ENCODE data around the gene ACOT8. TPM values are rescaled to one million over a fixed set of nuclear protein-coding genes. Genes with fewer than 3 reads are reported as not detected.
"Not testable (repeated sequence)": the region's sequence is repeated elsewhere in the genome, so short reads cannot be mapped to it uniquely, and the experiment has no call there.

Gene ACOT8
- 10 to 100 TPM; 56.9 to 93.8 (median 78.3) TPM for total RNA-seq

GRCh38 chr20:45857114-45857881, at the start of gene ACOT8, which contains the start of gene ZSWIM3:
Gene ACOT8, minus strand, starts transcription at chr20:45857392. Its CDS starts 77 bp downstream, at chr20:45857315.
Gene ZSWIM3, plus strand, starts transcription at chr20:45857614. Its CDS starts 212 bp downstream, at chr20:45857826.
- DNase-seq: peak; percentile 83 to 98 (median 96)
- peaks cover 0 to 51% (median 12%) of the 10 kb centered on the region in 4 donors for H3K4me1 ChIP-seq
- TF ChIP-seq POLR2A (IDR thresholded peaks at IDR 0.05) (peak; percentile 56 to 86), CTCF (IDR thresholded peaks at IDR 0.05) (no peak)

GRCh38 chr20:45905505-45906079, 48.4 kb upstream of the ACOT8 start:
- Histone ChIP-seq H3K36me3 (peaks cover 0 to 5% (median 0%) of the 10 kb centered on the region in 3 donors), H3K4me1 (peaks cover 0 to 3% (median 0%) of the 10 kb centered on the region in 4 donors), H3K9me3 (no peaks in the 10 kb centered on the region), H3K27me3 (no peaks in the 10 kb centered on the region), H3K27ac (no peak overlapping the region), H3K4me3 (no peak overlapping the region)
- TF ChIP-seq POLR2A (IDR thresholded peaks at IDR 0.05): no peak
- no peak for TF ChIP-seq CTCF (IDR thresholded peaks at IDR 0.05)
- DNase-seq: no peak

More at GRCh38 chr20:45857114-45857881, at the start of gene ACOT8, which contains the start of gene ZSWIM3:
- Histone ChIP-seq H3K36me3 (peaks cover 0 to 18% (median 0%) of the 10 kb centered on the region in 3 donors), H3K27ac (peak within 1 kb of the TSS; percentile 83 to 92 (median 89)), H3K27me3 (no peaks in the 10 kb centered on the region), H3K4me3 (peak within 1 kb of the TSS; percentile 82 to 97 (median 94)), H3K9me3 (no peaks in the 10 kb centered on the region)

DNA sequence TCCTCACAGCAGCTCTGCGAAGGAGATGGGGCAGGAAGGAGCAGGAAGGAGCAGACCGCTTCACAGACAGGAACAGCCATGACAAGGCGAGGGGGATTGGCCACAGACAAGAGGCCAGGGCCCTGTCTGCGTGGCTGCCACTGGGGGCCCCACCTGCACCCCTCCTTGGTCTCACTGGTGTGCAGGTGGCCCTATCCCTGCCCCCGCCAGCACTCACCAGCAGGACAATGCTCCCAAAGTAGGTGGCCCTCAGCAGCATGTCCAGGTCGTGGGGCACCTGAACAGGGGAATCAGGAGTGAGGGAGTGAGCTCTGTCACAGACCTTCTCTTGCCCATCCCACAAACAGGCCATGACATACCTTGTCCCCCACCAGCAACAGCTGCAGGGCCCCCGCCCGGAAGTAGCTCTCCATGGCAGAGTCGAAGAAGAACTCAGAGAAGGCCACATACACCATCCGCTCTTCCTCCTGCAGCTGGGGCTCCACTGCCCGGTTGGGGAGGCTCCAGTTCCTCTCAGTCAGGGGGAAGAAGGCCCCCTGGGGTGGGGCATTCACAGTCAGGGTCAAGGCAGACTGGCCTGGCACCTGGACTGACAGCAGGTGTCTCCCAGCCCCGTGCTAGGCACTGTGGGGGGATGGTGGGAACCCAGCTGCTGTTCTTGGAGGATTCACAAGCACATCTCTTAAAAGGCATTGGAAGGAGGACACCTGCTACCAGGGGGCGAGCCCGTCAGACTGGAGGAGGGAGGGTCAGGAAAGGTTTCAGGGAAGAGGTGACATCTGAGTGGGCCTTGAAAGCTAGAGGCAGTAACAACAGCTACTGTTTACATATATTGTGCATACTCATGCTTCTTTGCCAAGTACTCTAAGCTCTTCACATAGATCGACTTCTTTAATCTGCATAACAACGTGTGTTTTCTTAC, 47.7 kb upstream of the ACOT8 start:
- TF ChIP-seq CTCF (IDR thresholded peaks at IDR 0.05) (no peak), POLR2A (IDR thresholded peaks at IDR 0.05) (no peak)
- H3K4me3 ChIP-seq: no peak overlapping the region
- H3K27me3 ChIP-seq: no peaks in the 10 kb centered on the region
- no peak for DNase-seq
- H3K4me1 ChIP-seq: peaks cover 0 to 3% (median 0%) of the 10 kb centered on the region in 4 donors
- H3K27ac ChIP-seq: no peak overlapping the region
- no peaks in the 10 kb centered on the region for H3K9me3 ChIP-seq
- peaks cover 0 to 5% (median 0%) of the 10 kb centered on the region in 3 donors for H3K36me3 ChIP-seq

DNA sequence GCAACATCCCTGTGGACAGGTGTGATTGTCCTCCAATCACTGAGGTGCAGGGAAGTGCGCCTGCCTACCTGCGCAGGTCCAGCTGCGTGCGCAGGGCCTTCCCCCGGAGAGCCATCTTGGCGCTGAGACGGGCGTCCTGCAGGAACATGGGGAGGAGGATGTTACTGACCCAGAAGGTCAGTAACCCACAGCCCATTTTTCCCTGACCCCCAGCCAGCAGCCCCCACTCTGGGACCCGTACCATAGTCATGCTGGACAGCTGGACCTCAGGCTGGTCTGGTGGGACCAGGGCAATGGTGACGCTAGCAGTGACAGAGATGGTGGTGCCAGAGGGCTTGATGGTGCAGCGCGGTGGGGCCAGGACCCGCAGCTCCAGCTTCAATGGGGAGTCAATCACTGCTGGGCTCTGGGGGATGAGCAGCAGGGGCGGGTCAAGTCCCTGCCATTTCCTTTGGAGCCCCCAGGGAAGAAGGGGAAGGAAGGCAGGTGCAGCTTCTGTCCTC, 45.1 kb upstream of the ACOT8 start:
- Histone ChIP-seq H3K4me3 (no peak overlapping the region), H3K4me1 (no peaks in the 10 kb centered on the region), H3K27me3 (no peaks in the 10 kb centered on the region), H3K27ac (no peak overlapping the region), H3K36me3 (peaks cover 0 to 30% (median 0%) of the 10 kb centered on the region in 3 donors), H3K9me3 (no peaks in the 10 kb centered on the region)
- no peak for DNase-seq
- TF ChIP-seq POLR2A (IDR thresholded peaks at IDR 0.05): no peak
- TF ChIP-seq CTCF (IDR thresholded peaks at IDR 0.05): no peak

DNA sequence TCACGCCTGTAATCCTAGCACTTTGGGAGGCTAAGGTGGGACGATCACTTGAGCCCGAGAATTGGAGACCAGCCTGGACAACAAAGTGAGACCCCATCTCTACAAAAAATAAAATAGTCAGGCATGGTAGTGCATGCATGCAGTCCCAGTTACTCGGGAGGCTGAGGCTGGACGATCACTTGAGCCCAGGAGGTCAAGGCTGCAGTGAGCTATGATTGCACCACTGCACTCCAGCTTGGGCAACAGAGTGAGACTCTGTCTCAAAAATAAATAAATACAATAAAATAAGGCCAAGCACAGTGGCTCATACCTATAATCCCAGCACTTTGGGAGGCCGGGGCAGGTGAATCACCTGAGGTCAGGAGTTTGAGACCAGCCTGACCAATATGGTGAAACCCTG, 44.1 kb upstream of the ACOT8 start:
- not testable (repeated sequence) for H3K4me3 ChIP-seq, H3K27ac ChIP-seq, H3K4me1 ChIP-seq, DNase-seq, H3K9me3 ChIP-seq, H3K27me3 ChIP-seq
- H3K36me3 ChIP-seq: peaks cover 0 to 39% (median 0%) of the 10 kb centered on the region in 3 donors

Data from Peyer's patch (tissue), 4 donors.